Nephron (organoid): ENCODE measurements around the gene SLC7A6.

Experiments used
- H3K27ac Mint-ChIP-seq, 3 experiments: 2 replicates each; pipeline ENCODE4 v1.8.0; 2020; ENCODE audit warnings: mixed read lengths in 3 of 3, mild to moderate bottlenecking in 2 of 3, moderate library complexity in 1 of 3
- H3K27me3 Mint-ChIP-seq: 2 replicates; pipeline ENCODE4 v1.8.0; 2021; ENCODE audit warnings: low read depth, mild to moderate bottlenecking, moderate library complexity, mixed read lengths
- H3K36me3 Mint-ChIP-seq: 2 replicates; pipeline ENCODE4 v1.8.0; 2020; ENCODE audit warnings: low read depth, mixed read lengths
- H3K4me1 Mint-ChIP-seq: 2 replicates; pipeline ENCODE4 v1.8.0; 2020; ENCODE audit warnings: mixed read lengths
- H3K4me3 Mint-ChIP-seq, 3 experiments: 2 replicates each; pipeline ENCODE4 v1.8.0; 2020; ENCODE audit warnings: mild to moderate bottlenecking in 3 of 3, mixed read lengths in 3 of 3, moderate library complexity in 2 of 3
- H3K9me3 Mint-ChIP-seq: 2 replicates; pipeline ENCODE4 v1.8.0; 2020; ENCODE audit warnings: mixed read lengths
- TF ChIP-seq, protein P1 (sequence below), 3 experiments: fragments of 200-600 bp; sonication (generic); IDR thresholded peaks; one replicate each; pipeline ENCODE4 v1.5.0; 2021; ENCODE audit warnings: antibody characterized with exemption in 3 of 3; ENCODE audit not compliant: unreplicated experiment in 3 of 3

Gene SLC7A6

DNA sequence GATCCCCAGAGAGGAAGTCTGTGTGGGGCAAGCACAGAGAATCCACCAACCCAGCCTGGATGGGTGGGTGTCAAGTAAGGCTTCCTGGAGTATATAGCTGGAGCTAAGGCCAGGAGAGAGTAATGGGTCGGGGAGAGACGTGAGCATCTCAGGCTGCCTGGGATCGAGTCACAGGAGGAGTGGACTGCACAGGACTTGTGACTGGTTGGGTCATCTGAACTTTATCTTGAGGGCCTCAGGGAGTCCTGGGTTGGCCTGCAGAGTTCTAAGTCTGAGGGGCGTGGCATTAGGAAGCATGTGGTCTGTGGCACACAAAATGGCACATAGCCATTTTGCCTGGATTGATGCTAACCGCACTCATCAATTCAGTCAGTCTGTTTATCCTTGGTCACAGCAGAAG is 17.7 kb upstream of the SLC7A6 start:
- TF ChIP-seq, protein P1, sequence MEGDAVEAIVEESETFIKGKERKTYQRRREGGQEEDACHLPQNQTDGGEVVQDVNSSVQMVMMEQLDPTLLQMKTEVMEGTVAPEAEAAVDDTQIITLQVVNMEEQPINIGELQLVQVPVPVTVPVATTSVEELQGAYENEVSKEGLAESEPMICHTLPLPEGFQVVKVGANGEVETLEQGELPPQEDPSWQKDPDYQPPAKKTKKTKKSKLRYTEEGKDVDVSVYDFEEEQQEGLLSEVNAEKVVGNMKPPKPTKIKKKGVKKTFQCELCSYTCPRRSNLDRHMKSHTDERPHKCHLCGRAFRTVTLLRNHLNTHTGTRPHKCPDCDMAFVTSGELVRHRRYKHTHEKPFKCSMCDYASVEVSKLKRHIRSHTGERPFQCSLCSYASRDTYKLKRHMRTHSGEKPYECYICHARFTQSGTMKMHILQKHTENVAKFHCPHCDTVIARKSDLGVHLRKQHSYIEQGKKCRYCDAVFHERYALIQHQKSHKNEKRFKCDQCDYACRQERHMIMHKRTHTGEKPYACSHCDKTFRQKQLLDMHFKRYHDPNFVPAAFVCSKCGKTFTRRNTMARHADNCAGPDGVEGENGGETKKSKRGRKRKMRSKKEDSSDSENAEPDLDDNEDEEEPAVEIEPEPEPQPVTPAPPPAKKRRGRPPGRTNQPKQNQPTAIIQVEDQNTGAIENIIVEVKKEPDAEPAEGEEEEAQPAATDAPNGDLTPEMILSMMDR (IDR thresholded peaks at IDR 0.05; ENCODE audit: unreplicated experiment in 3 of 3), result no peak
- Mint-ChIP-seq H3K27ac (no peak overlapping the region), H3K4me1 (peaks cover 18% of the 10 kb centered on the region)

DNA sequence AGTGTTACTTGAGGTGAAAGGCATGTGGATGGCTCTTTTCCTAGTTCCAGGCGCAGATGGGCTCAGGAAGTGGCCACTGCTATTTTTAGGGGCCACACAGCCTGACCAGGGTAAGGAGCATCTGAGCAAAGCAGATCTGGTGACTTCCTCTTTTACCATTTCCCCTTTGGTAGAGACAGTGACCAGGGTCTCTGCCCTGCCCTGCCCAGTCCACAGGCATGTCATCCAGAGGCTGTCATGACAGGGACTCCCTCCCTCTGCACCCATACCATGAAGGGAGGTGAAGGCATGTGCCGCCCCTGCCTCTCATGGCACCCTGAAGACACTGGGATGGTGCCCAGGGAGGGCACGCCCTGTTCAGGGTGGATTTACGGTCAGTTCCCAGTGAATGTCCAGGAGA is 16.9 kb upstream of the SLC7A6 start:
- peak overlapping the region; percentile 23 to 98 (median 48) for H3K4me3 Mint-ChIP-seq
- H3K4me1 Mint-ChIP-seq, result peaks cover 22% of the 10 kb centered on the region
- no peaks in the 10 kb centered on the region for H3K9me3 Mint-ChIP-seq
- TF ChIP-seq, protein P1 (IDR thresholded peaks at IDR 0.05; ENCODE audit: unreplicated experiment in 3 of 3), result no peak
- no peaks in the 10 kb centered on the region for H3K27me3 Mint-ChIP-seq
- no peak overlapping the region for H3K27ac Mint-ChIP-seq
- peaks cover 11% of the 10 kb centered on the region for H3K36me3 Mint-ChIP-seq

More for the DNA sequence above, 17.7 kb upstream of the SLC7A6 start:
- no peaks in the 10 kb centered on the region for H3K9me3 Mint-ChIP-seq
- H3K27me3 Mint-ChIP-seq, result no peaks in the 10 kb centered on the region
- peak overlapping the region; percentile 95 to 98 (median 98) for H3K4me3 Mint-ChIP-seq
- peaks cover 6% of the 10 kb centered on the region for H3K36me3 Mint-ChIP-seq

DNA sequence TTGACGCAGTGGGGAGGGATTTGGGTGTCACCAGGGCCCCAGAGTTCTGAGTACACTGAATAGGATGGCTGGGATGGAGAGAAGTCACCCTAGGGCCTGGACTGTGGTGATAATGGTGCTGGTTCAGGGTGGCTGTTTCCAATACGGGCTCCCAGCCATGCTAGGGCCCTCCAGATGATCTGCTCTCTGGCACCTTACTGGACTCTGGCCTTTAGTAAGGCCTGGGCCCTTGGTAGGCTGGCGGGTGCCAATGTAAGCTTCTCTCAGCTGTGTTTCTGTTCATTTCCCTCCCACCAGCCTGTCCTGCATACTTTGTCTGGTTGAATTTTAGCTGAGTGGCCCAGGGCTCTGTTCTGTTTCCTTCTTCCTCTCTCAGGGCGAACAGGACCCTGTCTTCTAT is 16.4 kb upstream of the SLC7A6 start:
- TF ChIP-seq, protein P1 (IDR thresholded peaks at IDR 0.05; ENCODE audit: unreplicated experiment in 3 of 3), result no peak
- Mint-ChIP-seq H3K27ac (no peak overlapping the region), H3K36me3 (peaks cover 12% of the 10 kb centered on the region), H3K4me3 (peak overlapping the region in 2 of 3 experiments; percentile 48 to 98), H3K27me3 (no peaks in the 10 kb centered on the region), H3K4me1 (peaks cover 22% of the 10 kb centered on the region), H3K9me3 (no peaks in the 10 kb centered on the region)

- TF ChIP-seq, protein P1 (IDR thresholded peaks at IDR 0.05; ENCODE audit: unreplicated experiment in 3 of 3), result no peak
- peaks cover 12% of the 10 kb centered on the region for H3K36me3 Mint-ChIP-seq
- H3K9me3 Mint-ChIP-seq, result no peaks in the 10 kb centered on the region
- H3K4me3 Mint-ChIP-seq, result peak overlapping the region in 1 of 3 experiments; percentile 56
- H3K4me1 Mint-ChIP-seq, result peaks cover 22% of the 10 kb centered on the region
- H3K27me3 Mint-ChIP-seq, result no peaks in the 10 kb centered on the region
- no peak overlapping the region for H3K27ac Mint-ChIP-seq
Measured at GRCh38 chr16:68249371-68249770, 15.0 kb upstream of the SLC7A6 start.

DNA sequence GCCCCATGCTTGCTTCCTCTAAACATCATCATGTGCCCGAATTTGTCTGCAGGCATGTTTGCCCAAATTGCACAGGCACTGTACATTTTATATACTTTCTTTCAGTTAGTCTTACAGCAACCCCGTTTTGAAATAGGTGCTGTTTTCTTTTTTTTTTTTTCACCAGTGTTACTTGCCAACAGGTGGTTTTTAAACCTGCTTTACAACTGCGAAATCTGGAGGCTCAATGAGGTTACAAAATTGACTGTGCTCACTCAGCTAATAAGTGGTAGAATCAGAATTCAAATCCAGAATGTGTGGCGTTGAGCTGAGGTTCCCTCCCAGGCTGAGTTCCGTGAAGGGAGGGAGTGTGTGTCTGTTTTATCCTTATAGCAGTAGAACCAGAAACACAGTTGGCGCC is 13.4 kb upstream of the SLC7A6 start:
- Mint-ChIP-seq H3K4me1 (peaks cover 12% of the 10 kb centered on the region), H3K27ac (no peak overlapping the region), H3K9me3 (no peaks in the 10 kb centered on the region), H3K4me3 (no peak overlapping the region), H3K27me3 (no peaks in the 10 kb centered on the region), H3K36me3 (peaks cover 12% of the 10 kb centered on the region)
- TF ChIP-seq, protein P1 (IDR thresholded peaks at IDR 0.05; ENCODE audit: unreplicated experiment in 3 of 3), result no peak

DNA sequence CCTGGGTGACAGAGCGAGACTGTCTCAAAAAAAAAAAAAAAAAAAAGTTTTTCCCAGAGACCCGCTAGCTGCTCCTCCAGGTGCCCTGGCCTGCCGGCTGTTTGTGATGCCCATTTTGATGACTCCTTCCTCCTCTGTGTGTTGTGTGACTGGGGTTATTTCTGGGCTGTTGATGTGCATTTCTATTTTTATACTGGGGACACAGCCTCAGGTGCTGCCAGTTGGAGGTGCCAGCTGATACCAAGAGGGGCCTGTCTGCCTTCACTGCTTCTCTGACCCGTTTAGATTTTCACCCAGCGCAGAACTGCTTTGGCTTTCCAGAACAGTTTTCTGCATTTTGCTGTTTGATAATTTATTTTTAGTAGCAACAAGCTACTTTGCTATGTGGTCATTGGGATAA is 12.5 kb upstream of the SLC7A6 start:
- H3K4me1 Mint-ChIP-seq, result peaks cover 6% of the 10 kb centered on the region
- no peaks in the 10 kb centered on the region for H3K27me3 Mint-ChIP-seq
- peaks cover 12% of the 10 kb centered on the region for H3K36me3 Mint-ChIP-seq
- H3K4me3 Mint-ChIP-seq, result no peak overlapping the region
- no peaks in the 10 kb centered on the region for H3K9me3 Mint-ChIP-seq
- TF ChIP-seq, protein P1 (IDR thresholded peaks at IDR 0.05; ENCODE audit: unreplicated experiment in 3 of 3), result no peak
- peak overlapping the region in 1 of 3 experiments; percentile 4 for H3K27ac Mint-ChIP-seq
